H9 (cell line): ENCODE measurements around the gene ZNF366. TPM values are rescaled to one million over a fixed set of nuclear protein-coding genes. Genes with fewer than 3 reads are reported as not detected.

ENCODE experiments used
- DNase-seq: peaks from one replicate; pipeline ENCODE4 v3.0.0-alpha.2; 2017
- H2AFZ ChIP-seq: one replicate; pipeline ENCODE4 v1.6.1; 2013; ENCODE audit warnings: mild to moderate bottlenecking, low read length, control low read depth, moderate library complexity
- H2AK5ac ChIP-seq: 2 replicates; pipeline ENCODE4 v1.6.1; 2013; ENCODE audit warnings: low read length, control low read depth, mixed read lengths; ENCODE audit not compliant: insufficient read length
- H2BK120ac ChIP-seq: one replicate; pipeline ENCODE4 v1.6.1; 2013; ENCODE audit warnings: low read depth, mild to moderate bottlenecking, low read length, control low read depth, inconsistent platforms; ENCODE audit not compliant: poor library complexity, severe bottlenecking
- H2BK12ac ChIP-seq: 2 replicates; pipeline ENCODE4 v1.6.1; 2013; ENCODE audit warnings: low read length, control low read depth, mixed read lengths, low read depth; ENCODE audit not compliant: insufficient read length
- H2BK15ac ChIP-seq: 2 replicates; pipeline ENCODE4 v1.6.1; 2013; ENCODE audit warnings: low read depth, low read length, control low read depth
- H2BK20ac ChIP-seq: one replicate; pipeline ENCODE4 v1.6.1; 2013; ENCODE audit warnings: low read depth, mild to moderate bottlenecking, low read length, control low read depth, inconsistent platforms; ENCODE audit not compliant: poor library complexity, severe bottlenecking
- H2BK5ac ChIP-seq: 2 replicates; pipeline ENCODE4 v1.6.1; 2013; ENCODE audit warnings: low read length, control low read depth, mixed read lengths; ENCODE audit not compliant: insufficient read length
- H3K14ac ChIP-seq: 2 replicates; pipeline ENCODE4 v1.6.1; 2013; ENCODE audit warnings: low read length, control low read depth; ENCODE audit not compliant: insufficient read depth
- H3K18ac ChIP-seq: 2 replicates; pipeline ENCODE4 v1.6.1; 2013; ENCODE audit warnings: low read depth, mild to moderate bottlenecking, mixed read lengths, low read length, control low read depth; ENCODE audit not compliant: insufficient read length
- H3K23ac ChIP-seq: 2 replicates; pipeline ENCODE4 v1.6.1; 2013; ENCODE audit warnings: low read length, control low read depth, mixed read lengths, low read depth; ENCODE audit not compliant: insufficient read length
- H3K23me2 ChIP-seq: 2 replicates; pipeline ENCODE4 v1.6.1; 2013; ENCODE audit warnings: low read depth, mild to moderate bottlenecking, mixed read lengths, low read length, control low read depth; ENCODE audit not compliant: insufficient read length, poor library complexity, severe bottlenecking
- H3K27ac ChIP-seq: 2 replicates; pipeline ENCODE4 v1.5.1; 2013; ENCODE audit warnings: low read length, control low read depth, mixed read lengths, low read depth; ENCODE audit not compliant: insufficient read length
- H3K27me3 ChIP-seq: 2 replicates; pipeline ENCODE4 v1.6.1; 2013; ENCODE audit warnings: low read length, control low read depth, inconsistent platforms; ENCODE audit not compliant: insufficient read depth
- H3K4ac ChIP-seq: 2 replicates; pipeline ENCODE4 v1.6.1; 2013; ENCODE audit warnings: low read depth, mild to moderate bottlenecking, control low read depth, inconsistent platforms, low read length, moderate library complexity
- H3K4me1 ChIP-seq: 2 replicates; pipeline ENCODE4 v1.6.1; 2013; ENCODE audit warnings: low read length, control low read depth, inconsistent platforms; ENCODE audit not compliant: insufficient read depth
- H3K4me2 ChIP-seq: 2 replicates; pipeline ENCODE4 v1.6.1; 2013; ENCODE audit warnings: low read length, control low read depth, mixed read lengths; ENCODE audit not compliant: insufficient read length, insufficient read depth
- H3K56ac ChIP-seq: 2 replicates; pipeline ENCODE4 v1.6.1; 2013; ENCODE audit warnings: low read depth, mild to moderate bottlenecking, mixed read lengths, low read length, control low read depth; ENCODE audit not compliant: insufficient read length
- H3K79me1 ChIP-seq: 2 replicates; pipeline ENCODE4 v1.6.1; 2013; ENCODE audit warnings: low read depth, mild to moderate bottlenecking, moderate library complexity, low read length, control low read depth, inconsistent platforms; ENCODE audit not compliant: insufficient read depth, poor library complexity, severe bottlenecking
- H3K79me2 ChIP-seq: 2 replicates; pipeline ENCODE4 v1.6.1; 2013; ENCODE audit warnings: low read length, control low read depth, inconsistent platforms; ENCODE audit not compliant: insufficient read depth
- H3K9ac ChIP-seq: 2 replicates; pipeline ENCODE4 v1.6.1; 2013; ENCODE audit warnings: low read length, control low read depth, mixed read lengths; ENCODE audit not compliant: insufficient read length; ENCODE audit errors: extremely low read depth
- H3K9me3 ChIP-seq: one replicate; pipeline ENCODE4 v1.6.1; 2013; ENCODE audit warnings: low read depth, low read length, inconsistent platforms; ENCODE audit not compliant: control insufficient read depth
- H3T11ph ChIP-seq: one replicate; pipeline ENCODE4 v1.6.1; 2013; ENCODE audit warnings: mild to moderate bottlenecking, low read length, control low read depth, inconsistent platforms
- H4K20me1 ChIP-seq: one replicate; pipeline ENCODE4 v1.6.1; 2013; ENCODE audit not compliant: control insufficient read depth, insufficient read length, insufficient read depth
- H4K5ac ChIP-seq: 2 replicates; pipeline ENCODE4 v1.6.1; 2013; ENCODE audit warnings: low read depth, mild to moderate bottlenecking, mixed read lengths, low read length, control low read depth; ENCODE audit not compliant: insufficient read length
- H4K8ac ChIP-seq: replicated peaks from 2 replicates; pipeline ENCODE4 v1.6.1; 2013; ENCODE audit warnings: low read length, control low read depth, mixed read lengths, low read depth; ENCODE audit not compliant: insufficient read length
- H4K91ac ChIP-seq: 2 replicates; pipeline ENCODE4 v1.6.1; 2013; ENCODE audit warnings: low read depth, mild to moderate bottlenecking, moderate library complexity, mixed read lengths, low read length, control low read depth; ENCODE audit not compliant: insufficient read length
- H3K27ac Mint-ChIP-seq, 3 experiments: 2 replicates in 2 of 3; 3 replicates in 1 of 3; pipeline ENCODE4 v1.8.0; 2020 to 2021; ENCODE audit warnings: mixed read lengths in 3 of 3, mild to moderate bottlenecking in 1 of 3, moderate library complexity in 1 of 3
- H3K27me3 Mint-ChIP-seq: 2 replicates; pipeline ENCODE4 v1.8.0; 2021; ENCODE audit warnings: low read depth, mild to moderate bottlenecking, moderate library complexity, mixed read lengths
- H3K36me3 Mint-ChIP-seq, 3 experiments: 2 replicates in 2 of 3; 3 replicates in 1 of 3; pipeline ENCODE4 v1.8.0; 2020 to 2021; ENCODE audit warnings: low read depth in 3 of 3, mixed read lengths in 3 of 3; ENCODE audit not compliant: insufficient read depth in 1 of 3
- H3K4me1 Mint-ChIP-seq, 2 experiments: 2 replicates each; pipeline ENCODE4 v1.8.0; 2020; ENCODE audit warnings: mixed read lengths in 2 of 2
- H3K4me3 Mint-ChIP-seq, 2 experiments: 2 replicates in 1 of 2; 3 replicates in 1 of 2; pipeline ENCODE4 v1.8.0; 2020 to 2021; ENCODE audit warnings: mild to moderate bottlenecking in 2 of 2, mixed read lengths in 2 of 2, moderate library complexity in 1 of 2
- H3K9me3 Mint-ChIP-seq, 2 experiments: 2 replicates in 1 of 2; 3 replicates in 1 of 2; pipeline ENCODE4 v1.8.0; 2020; ENCODE audit warnings: mild to moderate bottlenecking in 2 of 2, mixed read lengths in 2 of 2, moderate library complexity in 1 of 2
- CTCF ChIP-seq: fragments of 200-600 bp; sonication (generic); conservative IDR thresholded peaks from 3 replicates; pipeline ENCODE4 v1.8.0; 2021; ENCODE audit warnings: antibody characterized with exemption, mild to moderate bottlenecking
- WGBS: extraction: QIAGEN DNeasy Blood & Tissue Kit; methylation state at CpG from one replicate; pipeline ENCODE4 v1.1.7; 2013; ENCODE audit warnings: missing lambda C conversion rate, low lambda C conversion rate, mixed read lengths; ENCODE audit not compliant: insufficient read length; ENCODE audit errors: extremely low coverage; 5-methylcytosine and 5-hydroxymethylcytosine counted together
- total RNA-seq: library from RNA; stranded (reverse); gene quantifications from 2 replicates; pipeline ENCODE4 v1.2.1, GENCODE V29; 2021

The ZNF366 gene
- total RNA-seq, 1 experiment from 2014 or later: not detected

GRCh38 chr5:72554897-72555296, 47.7 kb upstream of the ZNF366 start:
- Histone ChIP-seq H2AFZ (no peak overlapping the region), H3K23ac (no peak overlapping the region), H3K79me1 (no peaks in the 10 kb centered on the region), H4K8ac (no peak overlapping the region), H3K18ac (no peak overlapping the region), H3K4ac (no peak overlapping the region), H3K4me2 (no peak overlapping the region), H3K14ac (no peak overlapping the region), H2BK5ac (no peak overlapping the region), H3K27me3 (no peaks in the 10 kb centered on the region), H4K5ac (no peak overlapping the region), H3K9ac (no peak overlapping the region), H3K79me2 (no peaks in the 10 kb centered on the region), H2BK20ac (no peak overlapping the region), H2AK5ac (no peak overlapping the region), H2BK120ac (no peak overlapping the region), H2BK12ac (no peak overlapping the region), H3K27ac (no peak overlapping the region), H3K4me1 (peaks cover 10% of the 10 kb centered on the region; the same call in 1 of the 2 replicates), H3K23me2 (peaks cover 5% of the 10 kb centered on the region), H3K56ac (no peak overlapping the region), H3T11ph (no peak overlapping the region), H4K20me1 (no peaks in the 10 kb centered on the region), H3K9me3 (no peaks in the 10 kb centered on the region), H4K91ac (no peak overlapping the region), H2BK15ac (no peak overlapping the region)
- Mint-ChIP-seq H3K27me3 (no peaks in the 10 kb centered on the region; the same call in 1 of the 2 replicates), H3K36me3 (no peaks in the 10 kb centered on the region), H3K9me3 (no peaks in the 10 kb centered on the region), H3K4me3 (no peak overlapping the region), H3K4me1 (peaks cover 41 to 43% of the 10 kb centered on the region in 2 experiments), H3K27ac (no peak overlapping the region; a peak in 1 of 7 replicates)
- TF ChIP-seq CTCF: no peak
- no CpG with 5 or more reads among the region's 1 CpG for WGBS
- no peak for DNase-seq
